Stimulated activated CD4-positive, alpha-beta T cell treated with anti-CD3 and anti-CD28 coated beads, Interleukin-12 subunit alpha, Interleukin-12 subunit beta, amount 100 ng/mL, for 48 hours (primary cell): ENCODE data around the gene VTA1.
A peak's percentile ranks its signal among the peaks of the same experiment; 100 is the strongest.
"Not testable (repeated sequence)": the region's sequence is repeated elsewhere in the genome, so short reads cannot be mapped to it uniquely, and the experiment has no call there.

Experiments
- DNase-seq, 3 donors: peaks; one replicate each; pipeline ENCODE4 v3.0.0-alpha.2; 2020; ENCODE audit warnings: low read depth in 2 of 3, low spot score in 1 of 3

Gene VTA1

GRCh38 chr6:142225115-142225514, 78.1 kb downstream of the VTA1 start:
- DNase-seq: no peak

GRCh38 chr6:142225552-142225951, 78.5 kb downstream of the VTA1 start:
- no peak for DNase-seq

GRCh38 chr6:142226731-142227130, 79.7 kb downstream of the VTA1 start:
- no peak for DNase-seq

- not testable (repeated sequence) for DNase-seq
These were observed 82.6 kb downstream of the VTA1 start for GRCh38 chr6:142229518-142230270.

- DNase-seq: peak in 1 of 3 donors; percentile 2
These were observed 85.4 kb downstream of the VTA1 start for GRCh38 chr6:142232206-142233044.

- no peak for DNase-seq
These were observed 87.1 kb downstream of the VTA1 start for GRCh38 chr6:142233945-142234682.

- DNase-seq: no peak
These were observed 88.2 kb downstream of the VTA1 start for GRCh38 chr6:142235272-142235671.

GRCh38 chr6:142235791-142236190, 88.7 kb downstream of the VTA1 start:
- no peak for DNase-seq

- no peak for DNase-seq
These were observed 89.6 kb downstream of the VTA1 start for GRCh38 chr6:142236691-142237090.

- DNase-seq: no peak
These were observed 91.8 kb downstream of the VTA1 start for GRCh38 chr6:142238881-142239280.

- DNase-seq: no peak
These were observed 93.1 kb downstream of the VTA1 start for GRCh38 chr6:142240179-142240578.

GRCh38 chr6:142241061-142241460, 94.0 kb downstream of the VTA1 start:
- DNase-seq: no peak

- DNase-seq: no peak
These were observed 95.2 kb downstream of the VTA1 start for GRCh38 chr6:142242269-142242668.

GRCh38 chr6:142246960-142247359, 99.9 kb downstream of the VTA1 start:
- no peak for DNase-seq

- DNase-seq: no peak
These were observed 102.2 kb downstream of the VTA1 start for GRCh38 chr6:142249266-142249665.

- no peak for DNase-seq
These were observed 104.9 kb downstream of the VTA1 start for GRCh38 chr6:142251930-142252445.

GRCh38 chr6:142254513-142254912, 107.5 kb downstream of the VTA1 start:
- no peak for DNase-seq

- no peak for DNase-seq
These were observed 108.7 kb downstream of the VTA1 start for GRCh38 chr6:142255785-142256184.

GRCh38 chr6:142258305-142258704, 111.2 kb downstream of the VTA1 start:
- no peak for DNase-seq

GRCh38 chr6:142258757-142259156, 111.7 kb downstream of the VTA1 start:
- no peak for DNase-seq

GRCh38 chr6:142260748-142261147, 113.7 kb downstream of the VTA1 start:
- DNase-seq: no peak
